Right atrium auricular region (tissue), 2 donors: Measurements from ENCODE around the gene KRTAP21-2. TPM values are rescaled to one million over a fixed set of nuclear protein-coding genes. Genes with fewer than 3 reads are reported as not detected.
"Not testable (repeated sequence)": the region's sequence is repeated elsewhere in the genome, so short reads cannot be mapped to it uniquely, and the experiment has no call there.

Experiments
- DNase-seq: peaks from one replicate; pipeline ENCODE4 v3.0.0-alpha.2; 2019; ENCODE audit warnings: low spot score
- H3K27ac ChIP-seq, 2 donors: fragments of 200-600 bp; sonication (generic); 1 replicate in 1 of 2; 2 replicates in 1 of 2; pipeline ENCODE4 v1.5.1; 2016 to 2019
- H3K27me3 ChIP-seq, 2 donors: fragments of 200-600 bp; sonication (generic); one replicate each; pipeline versions ENCODE4 v1.5.1 to v1.6.0; 2017 to 2019
- H3K36me3 ChIP-seq: fragments of 200-600 bp; sonication (generic); one replicate; pipeline ENCODE4 v1.5.1; 2016
- H3K4me1 ChIP-seq, 2 donors: fragments of 200-600 bp; sonication (generic); one replicate each; pipeline versions ENCODE4 v1.5.1 to v1.6.0; 2017 to 2019
- H3K4me3 ChIP-seq, 2 donors: fragments of 200-600 bp; sonication (generic); 1 replicate in 1 of 2; 2 replicates in 1 of 2; pipeline ENCODE4 v1.5.1; 2017 to 2019; ENCODE audit warnings: mild to moderate bottlenecking in 1 of 2, moderate library complexity in 1 of 2
- H3K9me3 ChIP-seq, 2 donors: fragments of 200-600 bp; sonication (generic); one replicate each; pipeline ENCODE4 v1.5.1; 2019
- total RNA-seq, 2 donors: library from RNA; depleted of rRNA; stranded (reverse); fragments of >200 nt; gene quantifications; one replicate each; pipeline ENCODE4 v1.1.0, GENCODE V29; 2016
- TF ChIP-seq, protein P1 (sequence below), 2 donors: fragments of 200-600 bp; sonication (generic); IDR thresholded peaks; one replicate each; pipeline ENCODE4 v1.5.1; 2019; ENCODE audit warnings: antibody characterized with exemption in 2 of 2

KRTAP21-2 gene
- total RNA-seq, 2 donors from 2014 or later = not detected

DNA sequence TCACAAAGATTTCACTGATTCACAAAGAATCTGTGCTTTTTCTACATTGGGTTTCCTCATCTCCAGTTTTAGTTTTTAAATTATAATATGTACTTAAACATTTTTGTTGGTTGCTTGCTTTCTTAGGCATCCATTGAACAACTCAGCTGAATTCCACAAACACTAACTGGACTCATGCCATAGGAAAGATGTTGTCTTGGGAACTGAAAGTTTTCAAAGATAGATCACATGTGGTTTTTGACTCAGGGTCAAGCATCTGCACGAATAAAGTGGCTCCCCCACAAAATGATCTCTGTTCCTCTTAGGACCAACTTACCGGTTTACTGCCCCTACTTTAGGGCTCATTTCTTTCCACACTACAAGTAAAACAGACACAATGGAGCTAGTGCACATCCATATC is 11.2 kb upstream of the KRTAP21-2 start:
- TF ChIP-seq, protein P1, sequence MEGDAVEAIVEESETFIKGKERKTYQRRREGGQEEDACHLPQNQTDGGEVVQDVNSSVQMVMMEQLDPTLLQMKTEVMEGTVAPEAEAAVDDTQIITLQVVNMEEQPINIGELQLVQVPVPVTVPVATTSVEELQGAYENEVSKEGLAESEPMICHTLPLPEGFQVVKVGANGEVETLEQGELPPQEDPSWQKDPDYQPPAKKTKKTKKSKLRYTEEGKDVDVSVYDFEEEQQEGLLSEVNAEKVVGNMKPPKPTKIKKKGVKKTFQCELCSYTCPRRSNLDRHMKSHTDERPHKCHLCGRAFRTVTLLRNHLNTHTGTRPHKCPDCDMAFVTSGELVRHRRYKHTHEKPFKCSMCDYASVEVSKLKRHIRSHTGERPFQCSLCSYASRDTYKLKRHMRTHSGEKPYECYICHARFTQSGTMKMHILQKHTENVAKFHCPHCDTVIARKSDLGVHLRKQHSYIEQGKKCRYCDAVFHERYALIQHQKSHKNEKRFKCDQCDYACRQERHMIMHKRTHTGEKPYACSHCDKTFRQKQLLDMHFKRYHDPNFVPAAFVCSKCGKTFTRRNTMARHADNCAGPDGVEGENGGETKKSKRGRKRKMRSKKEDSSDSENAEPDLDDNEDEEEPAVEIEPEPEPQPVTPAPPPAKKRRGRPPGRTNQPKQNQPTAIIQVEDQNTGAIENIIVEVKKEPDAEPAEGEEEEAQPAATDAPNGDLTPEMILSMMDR (IDR thresholded peaks at IDR 0.05) = no peak
- Histone ChIP-seq H3K4me3 (no peak overlapping the region), H3K4me1 (no peaks in the 10 kb centered on the region), H3K36me3 (no peaks in the 10 kb centered on the region), H3K27me3 (no peaks in the 10 kb centered on the region), H3K27ac (no peak overlapping the region), H3K9me3 (no peaks in the 10 kb centered on the region)
- DNase-seq = no peak

GRCh38 chr21:30755328-30755727 is 8.3 kb upstream of the KRTAP21-2 start, which contains the start of gene KRTAP21-1:
Gene KRTAP21-1, minus strand, starts transcription at chr21:30755428. Its CDS starts 50 bp downstream, at chr21:30755378.
- not testable (repeated sequence) for DNase-seq, H3K27me3 ChIP-seq

GRCh38 chr21:30740462-30740861 is 6.6 kb downstream of the KRTAP21-2 start:
- no peak for DNase-seq
- H3K27ac ChIP-seq = no peak overlapping the region
- H3K4me3 ChIP-seq = no peak overlapping the region
- no peaks in the 10 kb centered on the region for H3K9me3 ChIP-seq
- no peaks in the 10 kb centered on the region for H3K36me3 ChIP-seq
- TF ChIP-seq, protein P1 (IDR thresholded peaks at IDR 0.05) = no peak
- H3K4me1 ChIP-seq = no peaks in the 10 kb centered on the region
- H3K27me3 ChIP-seq = no peaks in the 10 kb centered on the region

More at GRCh38 chr21:30755328-30755727, 8.3 kb upstream of the KRTAP21-2 start, which contains the start of gene KRTAP21-1:
- H3K27ac ChIP-seq, H3K4me1 ChIP-seq, H3K9me3 ChIP-seq, H3K36me3 ChIP-seq, H3K4me3 ChIP-seq: not testable (repeated sequence)

GRCh38 chr21:30733026-30733425 is 14.0 kb downstream of the KRTAP21-2 start:
- TF ChIP-seq, protein P1 (IDR thresholded peaks at IDR 0.05) = peak in 1 of 2 donors; percentile 44
- no peaks in the 10 kb centered on the region for H3K27me3 ChIP-seq
- H3K9me3 ChIP-seq = no peaks in the 10 kb centered on the region
- H3K36me3 ChIP-seq = no peaks in the 10 kb centered on the region
- no peak overlapping the region for H3K27ac ChIP-seq
- H3K4me1 ChIP-seq = no peaks in the 10 kb centered on the region
- DNase-seq = no peak
- H3K4me3 ChIP-seq = no peak overlapping the region

DNA sequence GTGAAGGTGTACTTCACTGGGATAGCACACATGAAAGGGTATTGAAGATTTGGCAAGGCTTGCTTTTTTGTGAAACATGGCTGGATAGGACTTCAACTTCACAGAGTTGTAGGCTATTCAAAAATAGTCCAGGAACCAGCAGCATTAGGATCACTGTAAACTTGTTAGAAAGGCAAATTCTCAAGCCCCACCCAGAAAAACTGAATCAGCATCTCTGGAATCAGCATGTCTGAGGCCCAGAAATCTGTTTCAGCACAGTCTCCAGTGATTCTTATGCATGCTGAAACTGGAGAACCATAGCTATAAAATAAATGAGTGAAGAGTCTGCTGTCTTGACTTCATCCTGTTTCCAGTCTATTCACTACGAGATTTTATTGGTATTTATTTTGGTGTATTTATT is 20.3 kb downstream of the KRTAP21-2 start:
- Histone ChIP-seq H3K4me3 (no peak overlapping the region), H3K4me1 (no peaks in the 10 kb centered on the region), H3K9me3 (no peaks in the 10 kb centered on the region), H3K36me3 (no peaks in the 10 kb centered on the region), H3K27ac (no peak overlapping the region), H3K27me3 (no peaks in the 10 kb centered on the region)
- no peak for DNase-seq
- TF ChIP-seq, protein P1 (IDR thresholded peaks at IDR 0.05) = no peak

DNA sequence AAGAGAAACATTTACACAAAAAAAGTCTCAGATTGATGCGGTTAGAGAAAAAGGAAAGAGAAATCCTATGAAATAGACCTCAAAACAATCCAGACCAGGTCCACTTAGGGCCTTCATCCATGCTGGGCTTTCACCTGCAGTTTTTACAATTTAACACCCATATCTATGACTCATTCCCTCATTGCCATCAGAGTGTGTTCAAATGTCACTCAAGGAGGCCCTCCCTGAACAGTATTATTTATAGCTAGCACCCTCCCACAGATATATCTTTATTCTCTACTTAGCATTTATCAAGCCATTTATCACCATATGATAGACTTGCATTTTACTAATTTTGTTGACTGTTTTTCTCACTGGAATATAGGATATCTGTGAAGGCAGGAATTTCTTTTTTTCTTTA is 27.7 kb downstream of the KRTAP21-2 start:
- Histone ChIP-seq H3K4me3 (no peak overlapping the region), H3K36me3 (no peaks in the 10 kb centered on the region), H3K9me3 (no peaks in the 10 kb centered on the region), H3K4me1 (no peaks in the 10 kb centered on the region), H3K27ac (no peak overlapping the region), H3K27me3 (no peaks in the 10 kb centered on the region)
- DNase-seq = no peak
- TF ChIP-seq, protein P1 (IDR thresholded peaks at IDR 0.05) = no peak
